Ammon's horn (tissue), 1 donor: Measurements from ENCODE around the gene RPTOR.

Experiments
- DNase-seq: peaks from one replicate; pipeline ENCODE4 v3.0.0-alpha.2; 2016; ENCODE audit warnings: low spot score

Gene RPTOR

GRCh38 chr17:80850109-80850508 lies 305.5 kb downstream of the RPTOR start:
- DNase-seq = no peak

GRCh38 chr17:80850817-80851216 lies 306.2 kb downstream of the RPTOR start:
- DNase-seq = no peak

GRCh38 chr17:80851277-80851925 lies 306.8 kb downstream of the RPTOR start:
- no peak for DNase-seq

GRCh38 chr17:80852476-80853015 lies 307.9 kb downstream of the RPTOR start:
- no peak for DNase-seq

GRCh38 chr17:80853076-80853475 lies 308.4 kb downstream of the RPTOR start:
- no peak for DNase-seq

GRCh38 chr17:80854220-80854619 lies 309.6 kb downstream of the RPTOR start:
- no peak for DNase-seq

GRCh38 chr17:80855196-80855947 lies 310.7 kb downstream of the RPTOR start:
- no peak for DNase-seq

- DNase-seq = peak; percentile 38
These were observed 311.6 kb downstream of the RPTOR start for GRCh38 chr17:80855948-80856862.

GRCh38 chr17:80856863-80857755 lies 312.5 kb downstream of the RPTOR start:
- no peak for DNase-seq

- DNase-seq = no peak
These were observed 313.1 kb downstream of the RPTOR start for GRCh38 chr17:80857756-80858171.

GRCh38 chr17:80858301-80859001 lies 313.8 kb downstream of the RPTOR start:
- no peak for DNase-seq

- DNase-seq = peak; percentile 70
These were observed 314.6 kb downstream of the RPTOR start for GRCh38 chr17:80859002-80859941.

GRCh38 chr17:80860101-80860671 lies 315.5 kb downstream of the RPTOR start:
- DNase-seq = no peak

- no peak for DNase-seq
These were observed 316.2 kb downstream of the RPTOR start for GRCh38 chr17:80860703-80861417.

GRCh38 chr17:80861418-80861815 lies 316.8 kb downstream of the RPTOR start:
- DNase-seq = no peak

- DNase-seq = peak; percentile 80
These were observed 317.3 kb downstream of the RPTOR start for GRCh38 chr17:80861892-80862291.

- DNase-seq = no peak
These were observed 317.9 kb downstream of the RPTOR start for GRCh38 chr17:80862481-80862961.

- no peak for DNase-seq
These were observed 318.3 kb downstream of the RPTOR start for GRCh38 chr17:80862978-80863377.
